ENCODE measurements around the gene PLCB1. TPM values are rescaled to one million over a fixed set of nuclear protein-coding genes. Genes with fewer than 3 reads are reported as not detected.
A peak's percentile ranks its signal among the peaks of the same experiment; 100 is the strongest.
"Not testable (repeated sequence)": the region's sequence is repeated elsewhere in the genome, so short reads cannot be mapped to it uniquely, and the experiment has no call there.

PLCB1 gene
- polyA plus RNA-seq, 3 donors from 2014 or later, result 11.0 to 20.4 (median 12.6) TPM

DNA sequence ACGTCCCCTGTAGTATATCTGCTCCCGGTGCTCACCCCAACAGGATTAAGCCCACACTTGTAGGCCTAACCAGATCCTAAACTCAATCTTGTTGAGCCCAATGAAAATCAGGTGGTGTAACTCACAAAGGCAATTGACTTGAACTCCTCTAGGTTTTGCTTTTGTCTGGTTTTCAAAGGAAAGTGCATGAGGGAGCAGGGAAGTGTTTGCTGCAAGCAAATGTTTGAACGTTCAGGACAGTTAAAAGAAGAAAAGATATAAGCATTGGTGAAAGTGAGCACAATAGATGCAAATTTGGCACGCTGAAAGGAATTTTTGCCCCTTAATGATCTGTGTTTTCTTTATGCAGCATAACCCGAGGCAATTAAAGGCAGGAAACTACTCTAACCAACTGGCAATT is 212.6 kb downstream of the PLCB1 start:
- Mint-ChIP-seq H3K27ac (no peak overlapping the region), H3K27me3 (ENCODE audit: low read depth in 3 of 3) (peaks cover 0 to 1% (median 0%) of the 10 kb centered on the region in 3 donors), H3K4me1 (peaks cover 31 to 69% of the 10 kb centered on the region in 2 donors), H3K9me3 (no peaks in the 10 kb centered on the region), H3K4me3 (no peak overlapping the region), H3K36me3 (peaks cover 0 to 10% (median 3%) of the 10 kb centered on the region in 3 donors)
- DNase-seq, result no peak

DNA sequence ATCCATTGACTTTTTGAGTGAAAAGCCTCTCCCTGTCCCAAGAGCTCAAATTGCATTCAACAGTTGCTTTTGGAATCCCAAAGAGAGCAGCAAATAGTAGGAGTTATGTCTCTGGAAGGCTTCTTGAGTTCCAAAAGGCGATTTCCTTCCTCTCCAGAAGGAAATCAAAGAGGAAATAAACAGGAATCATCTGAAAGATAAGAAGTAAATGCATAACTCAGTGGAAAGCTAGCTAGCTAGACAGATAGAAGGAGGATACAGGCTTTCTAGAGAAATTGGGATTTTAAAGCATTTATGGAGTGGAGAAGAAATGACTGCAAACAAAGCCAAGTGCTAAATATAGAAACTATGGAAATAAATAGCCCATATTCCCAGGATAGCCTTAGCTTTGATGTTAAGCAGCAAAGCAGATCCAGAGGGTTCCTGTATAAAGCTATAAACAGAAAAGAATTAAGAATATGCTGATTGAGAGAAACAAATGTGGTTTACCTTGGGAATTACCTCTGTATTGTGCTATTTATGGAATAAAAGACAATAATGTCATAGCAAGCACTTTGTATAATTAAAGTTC is 214.7 kb downstream of the PLCB1 start:
- H3K4me1 Mint-ChIP-seq, result peaks cover 26 to 59% of the 10 kb centered on the region in 2 donors
- H3K36me3 Mint-ChIP-seq, result peaks cover 0 to 8% (median 0%) of the 10 kb centered on the region in 3 donors
- H3K4me3 Mint-ChIP-seq, result no peak overlapping the region
- DNase-seq, result no peak
- no peaks in the 10 kb centered on the region for H3K27me3 Mint-ChIP-seq (ENCODE audit: low read depth in 3 of 3)
- H3K9me3 Mint-ChIP-seq, result no peaks in the 10 kb centered on the region
- no peak overlapping the region for H3K27ac Mint-ChIP-seq

DNA sequence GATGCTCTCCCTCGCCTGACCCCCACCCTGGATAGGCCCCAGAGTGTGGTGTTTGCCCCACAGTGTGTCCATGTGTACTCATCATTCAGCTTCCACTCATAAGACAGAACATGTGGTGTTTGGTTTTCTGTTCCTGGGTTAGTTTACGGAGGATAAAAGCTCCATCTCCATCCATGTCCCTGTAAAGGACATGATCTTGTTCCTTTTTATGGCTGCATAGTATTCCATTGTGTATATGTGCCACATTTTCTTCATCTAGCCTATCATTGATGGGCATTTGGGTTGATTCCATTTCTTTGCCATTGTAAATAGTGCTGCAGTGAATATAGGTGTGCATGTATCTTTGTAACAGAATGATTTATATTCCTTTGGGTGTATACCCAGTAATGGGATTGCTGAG is 218.2 kb downstream of the PLCB1 start:
- H3K9me3 Mint-ChIP-seq; H3K27me3 Mint-ChIP-seq (ENCODE audit: low read depth in 3 of 3); H3K36me3 Mint-ChIP-seq; DNase-seq; H3K4me3 Mint-ChIP-seq: not testable (repeated sequence)
- peak overlapping the region in 1 of 6 donors; percentile 31 for H3K27ac Mint-ChIP-seq
- H3K4me1 Mint-ChIP-seq, result peaks cover 30 to 61% of the 10 kb centered on the region in 2 donors

DNA sequence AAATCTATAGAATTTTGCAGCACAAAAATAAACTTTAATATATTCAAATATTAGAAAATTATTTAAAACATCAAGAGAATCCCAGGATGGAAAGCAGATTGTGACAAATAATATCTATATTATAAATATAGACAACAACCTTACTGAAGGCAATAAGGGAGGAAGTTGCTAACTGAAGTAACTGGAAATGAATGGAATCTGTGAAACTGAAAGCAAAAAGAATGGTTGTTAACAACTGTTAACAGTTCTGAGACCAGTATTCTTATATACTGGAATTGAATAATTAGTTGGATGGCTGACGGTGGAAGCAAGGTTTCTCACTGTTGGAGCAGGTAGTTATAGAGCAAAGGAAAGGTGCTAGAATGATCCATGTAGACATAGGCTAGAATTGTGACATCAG is 220.4 kb downstream of the PLCB1 start:
- Mint-ChIP-seq H3K27ac (no peak overlapping the region), H3K27me3 (ENCODE audit: low read depth in 3 of 3) (no peaks in the 10 kb centered on the region), H3K4me1 (peaks cover 31 to 49% of the 10 kb centered on the region in 2 donors), H3K9me3 (no peaks in the 10 kb centered on the region), H3K4me3 (peak overlapping the region in 1 of 5 donors; percentile 14), H3K36me3 (peaks cover 0 to 8% (median 0%) of the 10 kb centered on the region in 3 donors)
- no peak for DNase-seq

DNA sequence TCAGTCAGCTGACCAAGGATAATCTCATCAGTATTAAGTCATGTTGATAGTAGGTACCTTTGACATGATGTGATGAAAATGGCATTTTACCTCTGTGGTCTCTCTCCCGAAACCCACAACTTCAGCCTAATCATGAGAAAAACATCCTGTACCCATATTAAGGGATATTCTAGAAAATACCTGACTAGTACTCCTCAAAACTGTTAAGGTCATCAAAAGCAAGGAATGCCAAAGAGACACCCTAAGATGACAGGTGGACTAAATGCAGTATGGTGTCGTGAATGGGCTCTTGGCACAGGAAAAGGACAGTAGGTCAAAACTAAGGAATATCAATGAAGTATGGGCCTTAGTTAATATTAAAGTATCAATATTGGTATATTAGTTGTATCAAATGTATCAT is 221.4 kb downstream of the PLCB1 start:
- Mint-ChIP-seq H3K4me3 (no peak overlapping the region), H3K4me1 (peaks cover 28 to 42% of the 10 kb centered on the region in 2 donors), H3K27ac (peak overlapping the region in 1 of 6 donors; percentile 6), H3K27me3 (ENCODE audit: low read depth in 3 of 3) (no peaks in the 10 kb centered on the region), H3K36me3 (peaks cover 0 to 8% (median 2%) of the 10 kb centered on the region in 3 donors), H3K9me3 (no peaks in the 10 kb centered on the region)
- no peak for DNase-seq

DNA sequence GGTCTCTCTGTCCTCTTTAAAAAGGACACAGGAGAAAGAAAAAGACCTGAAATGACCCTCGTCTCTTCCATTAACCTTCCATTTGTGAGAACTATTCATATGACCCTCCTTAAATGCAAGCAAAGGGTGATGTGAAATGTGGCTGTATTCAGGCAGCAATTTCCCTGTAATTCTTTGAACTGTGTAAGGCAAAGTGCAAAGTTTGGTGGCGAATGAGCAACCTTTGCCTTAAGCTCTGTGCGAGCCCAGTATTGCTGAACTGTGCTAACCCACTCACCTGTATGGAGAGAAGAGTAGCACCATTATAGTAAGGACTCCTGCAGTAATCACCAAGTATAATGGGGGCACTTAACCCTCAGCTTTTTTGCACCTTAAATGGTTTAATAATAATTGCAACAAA is 223.4 kb downstream of the PLCB1 start:
- Mint-ChIP-seq H3K4me3 (no peak overlapping the region), H3K9me3 (no peaks in the 10 kb centered on the region), H3K27me3 (ENCODE audit: low read depth in 3 of 3) (no peaks in the 10 kb centered on the region), H3K36me3 (peaks cover 0 to 4% (median 0%) of the 10 kb centered on the region in 3 donors), H3K4me1 (peaks cover 24 to 36% of the 10 kb centered on the region in 2 donors), H3K27ac (no peak overlapping the region)
- DNase-seq, result no peak

DNA sequence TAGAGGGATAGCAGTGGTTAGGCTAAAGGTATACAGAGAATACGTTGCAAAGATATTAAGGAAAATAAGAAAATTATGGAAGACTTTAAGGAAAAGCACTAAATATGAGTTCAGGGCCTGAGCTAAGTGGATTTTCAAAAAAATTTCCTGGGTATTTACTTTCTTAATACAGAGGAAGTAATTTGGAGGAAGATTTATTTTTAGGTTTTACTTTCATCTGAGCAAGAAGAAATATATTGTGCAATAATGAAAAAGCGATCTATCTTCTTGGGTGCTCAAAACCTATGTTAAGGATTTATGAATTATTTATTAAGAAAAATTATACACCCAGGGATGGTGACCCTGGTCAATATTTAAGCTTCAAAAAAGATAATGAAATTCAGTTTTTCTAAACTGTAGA is 224.7 kb downstream of the PLCB1 start:
- peak overlapping the region in 1 of 6 donors; percentile 7 for H3K27ac Mint-ChIP-seq
- H3K4me1 Mint-ChIP-seq, result peaks cover 30 to 49% of the 10 kb centered on the region in 2 donors
- H3K4me3 Mint-ChIP-seq, result no peak overlapping the region
- peaks cover 0 to 4% (median 0%) of the 10 kb centered on the region in 3 donors for H3K36me3 Mint-ChIP-seq
- no peaks in the 10 kb centered on the region for H3K27me3 Mint-ChIP-seq (ENCODE audit: low read depth in 3 of 3)
- H3K9me3 Mint-ChIP-seq, result no peaks in the 10 kb centered on the region
- no peak for DNase-seq

DNA sequence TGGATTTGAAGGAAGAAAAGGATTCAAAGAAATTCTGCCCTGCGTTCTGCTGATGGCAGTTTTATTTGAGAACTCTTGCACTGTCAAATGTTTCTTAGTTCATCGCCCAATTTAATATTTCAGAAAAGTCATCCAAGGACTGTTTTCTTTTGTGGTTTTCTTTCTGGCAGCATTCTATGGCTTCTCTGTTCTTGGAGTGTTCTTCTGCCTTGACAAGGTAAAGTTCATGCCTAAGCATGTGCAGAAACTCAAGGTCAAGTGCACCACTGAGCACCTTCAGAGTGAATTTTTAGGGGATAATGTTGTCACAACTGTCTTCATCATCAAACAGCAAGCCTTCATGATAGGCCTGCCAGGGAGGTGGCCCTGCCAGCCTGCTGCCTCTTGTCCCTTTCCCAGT is 225.6 kb downstream of the PLCB1 start:
- Mint-ChIP-seq H3K9me3 (no peaks in the 10 kb centered on the region), H3K27me3 (ENCODE audit: low read depth in 3 of 3) (no peaks in the 10 kb centered on the region), H3K36me3 (peaks cover 0 to 4% (median 0%) of the 10 kb centered on the region in 3 donors), H3K4me3 (no peak overlapping the region), H3K4me1 (peaks cover 28 to 47% of the 10 kb centered on the region in 2 donors), H3K27ac (no peak overlapping the region)
- DNase-seq, result no peak

DNA sequence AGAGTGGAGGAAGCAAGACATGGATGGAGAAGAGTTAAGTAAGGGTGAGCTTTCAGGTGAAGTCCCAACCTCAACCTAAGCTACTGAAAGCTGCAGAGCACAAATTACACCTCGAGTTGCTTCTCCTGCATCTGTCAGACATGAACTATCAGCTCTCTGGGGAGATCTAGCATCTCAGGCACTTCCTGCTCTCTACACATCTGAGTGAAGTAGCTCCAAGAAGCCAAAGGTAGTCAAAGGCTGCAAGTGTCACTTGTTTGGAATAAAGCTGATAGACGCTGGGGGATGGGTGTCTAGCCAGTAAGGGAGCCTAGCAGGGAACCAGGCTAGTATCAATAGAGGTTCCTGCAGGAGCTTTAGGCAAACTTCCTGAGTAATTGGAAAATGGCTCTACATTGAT is 228.0 kb downstream of the PLCB1 start:
- H3K36me3 Mint-ChIP-seq, result peaks cover 0 to 4% (median 0%) of the 10 kb centered on the region in 3 donors
- H3K27ac Mint-ChIP-seq, result no peak overlapping the region
- no peak for DNase-seq
- H3K9me3 Mint-ChIP-seq, result no peaks in the 10 kb centered on the region
- peaks cover 24 to 40% of the 10 kb centered on the region in 2 donors for H3K4me1 Mint-ChIP-seq
- no peaks in the 10 kb centered on the region for H3K27me3 Mint-ChIP-seq (ENCODE audit: low read depth in 3 of 3)
- H3K4me3 Mint-ChIP-seq, result no peak overlapping the region

DNA sequence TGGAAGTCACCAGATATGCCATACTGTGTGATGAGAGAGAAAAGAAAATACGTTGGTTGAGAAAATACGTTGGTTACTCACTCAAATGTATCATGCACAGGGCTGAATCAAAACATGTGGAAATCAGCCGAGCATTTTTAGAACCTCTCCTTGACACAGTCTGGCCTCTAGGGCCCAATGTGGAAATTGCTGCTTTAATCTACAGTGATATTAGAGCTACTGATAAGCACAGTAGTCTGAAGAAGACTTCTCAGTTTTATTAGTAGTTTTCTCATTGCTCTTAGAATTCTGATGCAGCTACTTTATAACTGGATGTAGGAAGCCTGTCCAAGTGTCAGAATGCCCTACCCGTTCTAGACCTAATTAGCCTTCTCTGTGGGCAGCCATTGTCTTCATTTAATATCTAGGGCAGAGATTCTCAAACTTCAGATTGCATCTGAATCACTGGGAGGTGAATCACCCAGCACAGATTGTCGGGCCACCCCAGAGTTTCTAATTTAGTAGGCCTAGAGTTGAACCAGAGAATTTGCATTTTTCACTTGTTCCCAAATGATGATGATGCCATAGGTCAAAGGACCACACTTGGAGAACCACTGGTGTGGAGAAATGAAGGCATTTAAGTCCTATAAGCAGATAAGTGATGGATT is 229.1 kb downstream of the PLCB1 start:
- Mint-ChIP-seq H3K36me3 (peaks cover 0 to 4% (median 0%) of the 10 kb centered on the region in 3 donors), H3K4me1 (peaks cover 24 to 38% of the 10 kb centered on the region in 2 donors), H3K27me3 (ENCODE audit: low read depth in 3 of 3) (no peaks in the 10 kb centered on the region), H3K27ac (no peak overlapping the region), H3K4me3 (no peak overlapping the region), H3K9me3 (no peaks in the 10 kb centered on the region)
- no peak for DNase-seq

DNA sequence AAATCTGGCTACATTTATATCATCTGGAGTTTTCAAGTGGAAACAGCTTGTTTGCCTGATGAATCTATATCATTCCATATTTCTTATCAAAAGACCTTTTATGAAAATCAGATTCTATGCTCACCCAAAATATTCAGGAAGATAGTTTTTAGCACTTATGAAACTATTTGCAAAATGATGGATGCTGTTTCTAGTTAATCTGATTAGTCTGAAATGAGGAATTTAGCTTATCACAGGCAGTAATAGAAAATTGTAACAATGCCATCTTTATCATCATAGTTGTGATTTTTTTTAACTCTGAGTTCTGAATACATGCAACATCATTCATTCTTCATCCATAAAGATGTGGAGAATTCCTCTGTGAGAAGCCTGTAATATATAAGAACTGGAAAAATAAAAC is 229.7 kb downstream of the PLCB1 start:
- no peaks in the 10 kb centered on the region for H3K27me3 Mint-ChIP-seq (ENCODE audit: low read depth in 3 of 3)
- H3K36me3 Mint-ChIP-seq, result peaks cover 0 to 4% (median 0%) of the 10 kb centered on the region in 3 donors
- H3K4me3 Mint-ChIP-seq, result no peak overlapping the region
- H3K27ac Mint-ChIP-seq, result no peak overlapping the region
- peaks cover 21 to 32% of the 10 kb centered on the region in 2 donors for H3K4me1 Mint-ChIP-seq
- no peaks in the 10 kb centered on the region for H3K9me3 Mint-ChIP-seq
- no peak for DNase-seq

DNA sequence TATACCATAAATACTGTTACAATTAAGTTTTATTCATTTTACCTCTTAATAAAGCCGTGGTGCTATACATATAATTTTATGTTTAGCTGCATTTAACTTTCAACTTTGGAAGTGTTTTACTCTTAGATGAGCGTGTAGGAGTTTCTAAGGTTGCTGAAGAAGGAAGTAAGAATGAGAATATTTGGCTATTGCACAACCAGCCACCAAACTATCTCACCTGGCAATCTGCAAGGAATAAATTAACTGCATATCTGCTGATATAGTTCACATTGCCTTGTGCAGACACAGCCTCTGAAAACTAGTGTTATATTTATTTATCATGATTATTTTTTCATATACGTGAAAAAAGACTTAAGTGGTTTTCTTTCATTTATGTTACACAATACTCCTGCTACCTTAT is 230.4 kb downstream of the PLCB1 start:
- no peak overlapping the region for H3K4me3 Mint-ChIP-seq
- DNase-seq, result no peak
- H3K9me3 Mint-ChIP-seq, result no peaks in the 10 kb centered on the region
- H3K36me3 Mint-ChIP-seq, result peaks cover 0 to 4% (median 0%) of the 10 kb centered on the region in 3 donors
- no peaks in the 10 kb centered on the region for H3K27me3 Mint-ChIP-seq (ENCODE audit: low read depth in 3 of 3)
- peaks cover 17 to 36% of the 10 kb centered on the region in 2 donors for H3K4me1 Mint-ChIP-seq
- no peak overlapping the region for H3K27ac Mint-ChIP-seq

DNA sequence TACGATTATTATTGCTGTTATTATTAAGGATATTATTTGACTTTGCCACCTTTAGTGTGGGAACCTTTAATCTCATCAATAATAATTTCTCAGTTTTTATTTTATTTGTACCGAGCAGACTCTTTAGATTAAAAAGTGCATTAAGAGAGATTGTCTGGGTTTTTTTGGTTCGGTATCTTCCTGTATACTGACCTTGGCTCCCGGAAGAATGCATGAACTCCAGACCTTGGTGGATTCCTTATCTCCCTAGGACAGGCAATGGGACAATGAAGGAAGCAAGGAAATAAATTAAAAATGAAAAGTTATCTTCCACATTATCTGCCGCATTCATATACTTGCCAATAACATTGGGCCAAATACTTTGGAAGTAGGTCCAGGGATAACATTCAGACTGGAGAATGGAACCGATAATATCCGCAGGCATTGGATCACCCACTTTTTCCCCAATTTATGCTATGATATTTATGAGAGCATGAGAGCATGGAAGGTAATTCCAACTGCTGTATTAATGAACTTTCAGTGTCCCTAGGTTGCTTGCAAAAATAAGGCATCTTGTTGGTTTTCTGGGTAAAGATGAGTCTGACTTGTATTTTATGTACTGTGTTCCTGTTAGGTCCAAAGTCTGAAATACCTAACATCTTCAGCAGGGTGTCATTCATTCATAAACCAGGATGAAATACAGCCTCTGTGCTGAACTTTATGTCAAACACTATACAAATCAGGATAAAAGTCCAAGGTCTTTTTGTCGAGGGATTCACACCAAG is 232.1 kb downstream of the PLCB1 start:
- no peaks in the 10 kb centered on the region for H3K27me3 Mint-ChIP-seq (ENCODE audit: low read depth in 3 of 3)
- no peak overlapping the region for H3K4me3 Mint-ChIP-seq
- no peak for DNase-seq

DNA sequence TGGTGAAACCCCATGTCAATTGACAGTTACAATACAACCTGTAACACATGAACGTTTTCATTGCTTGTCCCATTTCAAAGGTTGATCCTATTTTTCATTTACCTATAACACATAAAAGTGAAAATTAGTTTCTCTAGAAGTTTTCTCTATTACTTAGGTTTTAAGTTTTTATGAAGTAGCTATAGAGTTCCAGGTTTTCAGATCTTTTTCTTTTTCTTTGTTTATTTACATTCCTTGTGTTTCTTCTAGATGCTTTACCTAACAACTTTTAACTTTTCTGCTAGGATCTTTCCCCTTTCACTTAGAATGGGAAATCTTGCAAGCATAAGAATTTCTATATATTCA is 232.6 kb downstream of the PLCB1 start:
- no peaks in the 10 kb centered on the region for H3K9me3 Mint-ChIP-seq
- no peak overlapping the region for H3K27ac Mint-ChIP-seq
- peaks cover 29 to 48% of the 10 kb centered on the region in 2 donors for H3K4me1 Mint-ChIP-seq
- H3K36me3 Mint-ChIP-seq, result no peaks in the 10 kb centered on the region
- H3K27me3 Mint-ChIP-seq (ENCODE audit: low read depth in 3 of 3), result no peaks in the 10 kb centered on the region
- no peak overlapping the region for H3K4me3 Mint-ChIP-seq
- no peak for DNase-seq

More for the DNA sequence above, 232.1 kb downstream of the PLCB1 start:
- Mint-ChIP-seq H3K36me3 (no peaks in the 10 kb centered on the region), H3K27ac (no peak overlapping the region), H3K9me3 (no peaks in the 10 kb centered on the region), H3K4me1 (peaks cover 23 to 43% of the 10 kb centered on the region in 2 donors)
